Vagina (tissue), 2 donors: ENCODE measurements around the gene BTAF1.

Source experiments
- CTCF ChIP-seq, 3 experiments: fragments of 450-650 bp in 2 of 3; fragments of 200-600 bp in 1 of 3; sonication (generic) in 1 of 3; IDR thresholded peaks; one replicate each; pipeline ENCODE4 v1.5.1; 2017 to 2019; ENCODE audit warnings: antibody characterized with exemption in 3 of 3, mild to moderate bottlenecking in 2 of 3, moderate library complexity in 2 of 3
- POLR2A ChIP-seq, 2 donors: fragments of 450-650 bp; IDR thresholded peaks; one replicate each; pipeline ENCODE4 v1.6.1; 2017; ENCODE audit warnings: antibody characterized with exemption in 2 of 2, mild to moderate bottlenecking in 2 of 2, moderate library complexity in 2 of 2
- POLR2AphosphoS5 ChIP-seq, 2 donors: sonication (generic); formaldehyde crosslinking; IDR thresholded peaks; one replicate each; pipeline ENCODE4 v1.9.0; 2017; ENCODE audit warnings: antibody characterized with exemption in 2 of 2, mild to moderate bottlenecking in 2 of 2, low read depth in 1 of 2; ENCODE audit not compliant: insufficient read depth in 1 of 2

- TF ChIP-seq CTCF (IDR thresholded peaks at IDR 0.05) (no peak), POLR2AphosphoS5 (IDR thresholded peaks at IDR 0.05; ENCODE audit: insufficient read depth in 1 of 2, low read depth in 1 of 2) (no peak), POLR2A (IDR thresholded peaks at IDR 0.05) (no peak)
Measured at GRCh38 chr10:91941426-91941825, 17.9 kb downstream of the BTAF1 start.
